H1 (cell line): ENCODE measurements around the gene TNS3. TPM values are rescaled to one million over a fixed set of nuclear protein-coding genes. Genes with fewer than 3 reads are reported as not detected.

Source experiments
- CEBPB ChIP-seq: IDR thresholded peaks from 2 replicates; pipeline ENCODE4 v1.6.1; 2012; ENCODE audit warnings: low read depth, low read length
- CTCF ChIP-seq, 3 experiments: IDR thresholded peaks; 1 replicate in 2 of 3; 2 replicates in 1 of 3; pipeline versions ENCODE4 v1.5.1 to v1.6.1; 2011; ENCODE audit warnings: low read length in 3 of 3, mild to moderate bottlenecking in 3 of 3, inconsistent platforms in 2 of 3, low read depth in 1 of 3, moderate library complexity in 1 of 3; ENCODE audit not compliant: insufficient read depth in 1 of 3; ENCODE audit errors: control extremely low read depth in 1 of 3
- GABPA ChIP-seq: IDR thresholded peaks from 2 replicates; pipeline ENCODE4 v1.6.1; 2011; ENCODE audit warnings: mild to moderate bottlenecking, low read length, moderate library complexity, borderline replicate concordance; ENCODE audit not compliant: insufficient read depth
- RXRA ChIP-seq: IDR thresholded peaks from 2 replicates; pipeline ENCODE4 v1.6.1; 2011; ENCODE audit warnings: low read depth, mild to moderate bottlenecking, low read length, moderate library complexity; ENCODE audit not compliant: insufficient read depth
- TBP ChIP-seq: IDR thresholded peaks from 2 replicates; pipeline ENCODE4 v1.6.1; 2011; ENCODE audit warnings: low read depth, low read length, improper control_type of control experiment
- polyA plus RNA-seq, 7 experiments: library from polyadenylated mRNA; depleted of rRNA in 3 of 7; stranded (reverse) in 5 of 7; unstranded in 2 of 7; fragments of >200 nt in 5 of 7; fragments of 200-250 nt in 2 of 7; gene quantifications; 1 replicate in 5 of 7; 2 replicates in 1 of 7; 4 replicates in 1 of 7; pipeline versions ENCODE4 v1.2.1 to v1.2.3, GENCODE V29; 2011 to 2013; ENCODE audit warnings: missing spikeins in 2 of 7, mixed read lengths in 2 of 7
- total RNA-seq: library from RNA; stranded (reverse); fragmentation: NEBNext Ultra II Directional; extraction: Animal tissue kit (Norgen Biotek cat#: 25700); gene quantifications from 2 replicates; pipeline ENCODE4 v1.2.1, GENCODE V29; 2021

TNS3 gene
- total and polyA plus RNA-seq, 2 of the 8 experiments (the other 6 are each of a cell fraction or from before 2014, with no cell fraction given): 11.9 to 24.2 TPM

- TF ChIP-seq RXRA (no peak), TBP (no peak), CEBPB (no peak), GABPA (no peak), CTCF (IDR thresholded peaks at IDR 0.05; ENCODE audit: control extremely low read depth in 1 of 3, insufficient read depth in 1 of 3, low read depth in 1 of 3, low read length in 3 of 3) (no peak)
- TF ChIP-seq, all 59 proteins: peak for 0
Measured at GRCh38 chr7:47228386-47229014, 353.4 kb downstream of the TNS3 start (continued).
